G401 (cell line): Measurements from ENCODE around the gene CA5A. TPM values are rescaled to one million over a fixed set of nuclear protein-coding genes. Genes with fewer than 3 reads are reported as not detected.
"Not testable (repeated sequence)": the region's sequence is repeated elsewhere in the genome, so short reads cannot be mapped to it uniquely, and the experiment has no call there.

Source experiments
- DNase-seq: peaks from one replicate; pipeline ENCODE4 v3.0.0-alpha.2; 2015; ENCODE audit warnings: low spot score
- in situ Hi-C: cut with HindIII; loops from 2 replicates; pipeline ENCODE4 v1.10.0; 2016; ENCODE audit warnings: low sequenced_read_pairs, mixed read lengths
- total RNA-seq: library from RNA; depleted of rRNA; stranded (reverse); fragments of >200 nt; shearing (Covaris generic); gene quantifications from 2 replicates; pipeline ENCODE4 v1.2.3, GENCODE V29; 2014

Gene CA5A
- total RNA-seq, 1 experiment from 2014 or later: not detected

DNA sequence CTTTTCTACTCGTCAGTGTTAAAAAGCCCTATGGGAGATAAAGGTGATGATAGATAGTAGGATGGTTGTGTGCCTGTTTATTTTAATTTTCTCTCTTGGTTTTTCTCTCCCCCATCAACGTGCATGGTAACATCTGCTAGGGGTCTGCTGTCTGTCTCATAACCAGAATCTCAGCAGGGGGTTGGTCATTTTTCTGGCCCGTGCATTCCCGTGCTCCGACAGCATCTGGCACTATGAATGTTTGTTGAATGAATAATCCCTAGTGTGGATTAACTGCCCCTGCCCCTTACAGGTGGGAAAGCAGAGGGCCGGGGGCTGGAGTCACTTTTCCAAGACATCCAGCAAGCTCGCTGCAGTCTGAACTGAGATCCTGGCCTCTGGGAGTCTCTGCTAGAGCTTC, 6.3 kb downstream of the CA5A start:
- in situ Hi-C loops: no loop called here
- DNase-seq: no peak

DNA sequence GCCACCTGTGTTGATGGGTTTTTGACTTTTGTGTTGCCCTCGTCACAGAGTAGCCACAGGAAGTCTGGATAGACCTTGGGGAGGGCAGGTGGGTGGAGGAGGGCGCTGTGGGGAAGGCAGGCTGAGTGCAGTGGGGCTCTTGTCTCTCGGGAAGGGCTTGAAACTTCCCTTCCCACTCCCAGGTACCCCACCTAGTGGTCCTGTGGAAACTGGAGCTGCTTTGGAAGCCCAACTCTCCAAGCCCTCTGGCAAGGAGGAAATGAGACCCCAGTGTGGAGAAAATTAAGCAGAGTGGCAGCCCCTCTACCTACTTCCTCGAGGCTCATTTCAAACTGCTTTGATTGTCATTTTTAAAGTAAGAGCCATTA, 9.2 kb downstream of the CA5A start:
- in situ Hi-C loops: no loop called here
- DNase-seq: no peak

DNA sequence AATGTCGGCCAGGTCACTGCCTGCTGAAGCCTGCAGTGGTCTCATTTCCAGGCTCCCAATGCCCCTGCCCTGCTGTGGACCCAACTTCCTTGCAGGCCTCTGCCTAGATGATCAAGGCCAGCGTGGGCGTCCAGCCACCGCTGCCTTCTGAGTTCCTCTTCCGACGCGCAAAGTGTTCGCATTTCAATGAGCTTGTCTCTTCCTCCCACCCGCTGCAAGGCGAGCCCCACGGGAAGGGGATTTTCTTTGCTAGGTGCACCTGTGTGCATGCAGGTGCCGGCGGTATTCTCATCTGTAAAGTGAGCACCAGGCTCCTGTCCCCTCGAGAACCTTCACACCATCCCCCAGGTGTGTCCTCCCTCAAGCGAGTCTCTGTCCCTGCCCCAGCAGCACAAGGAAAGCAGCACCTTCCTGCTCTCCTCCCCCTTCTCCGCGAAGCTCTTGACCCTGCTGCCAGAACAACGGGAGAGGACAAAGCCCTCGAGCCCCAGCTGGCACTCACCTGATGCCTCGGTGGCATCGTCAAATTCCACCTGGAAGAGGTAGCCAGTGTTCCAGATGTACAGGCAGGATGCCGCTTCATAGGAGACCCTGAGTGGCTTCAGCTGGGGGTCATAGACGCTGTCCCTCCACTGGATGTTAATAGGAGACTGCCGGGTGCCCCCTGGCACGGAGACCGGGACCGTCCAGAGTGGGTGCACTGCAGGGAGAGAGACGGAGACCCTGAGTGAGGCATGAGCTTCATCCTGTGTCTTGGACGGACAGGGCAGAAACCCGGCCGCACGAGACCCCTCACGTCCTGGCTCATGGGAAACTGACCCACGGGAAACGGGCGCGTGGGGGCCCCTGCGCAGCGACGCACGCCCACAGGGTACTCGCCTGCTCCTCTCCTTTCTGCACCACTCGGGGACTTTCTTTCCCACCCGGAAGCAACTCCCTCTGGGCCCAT, 9.8 kb downstream of the CA5A start:
- in situ Hi-C loops: no loop called here
- no peak for DNase-seq

DNA sequence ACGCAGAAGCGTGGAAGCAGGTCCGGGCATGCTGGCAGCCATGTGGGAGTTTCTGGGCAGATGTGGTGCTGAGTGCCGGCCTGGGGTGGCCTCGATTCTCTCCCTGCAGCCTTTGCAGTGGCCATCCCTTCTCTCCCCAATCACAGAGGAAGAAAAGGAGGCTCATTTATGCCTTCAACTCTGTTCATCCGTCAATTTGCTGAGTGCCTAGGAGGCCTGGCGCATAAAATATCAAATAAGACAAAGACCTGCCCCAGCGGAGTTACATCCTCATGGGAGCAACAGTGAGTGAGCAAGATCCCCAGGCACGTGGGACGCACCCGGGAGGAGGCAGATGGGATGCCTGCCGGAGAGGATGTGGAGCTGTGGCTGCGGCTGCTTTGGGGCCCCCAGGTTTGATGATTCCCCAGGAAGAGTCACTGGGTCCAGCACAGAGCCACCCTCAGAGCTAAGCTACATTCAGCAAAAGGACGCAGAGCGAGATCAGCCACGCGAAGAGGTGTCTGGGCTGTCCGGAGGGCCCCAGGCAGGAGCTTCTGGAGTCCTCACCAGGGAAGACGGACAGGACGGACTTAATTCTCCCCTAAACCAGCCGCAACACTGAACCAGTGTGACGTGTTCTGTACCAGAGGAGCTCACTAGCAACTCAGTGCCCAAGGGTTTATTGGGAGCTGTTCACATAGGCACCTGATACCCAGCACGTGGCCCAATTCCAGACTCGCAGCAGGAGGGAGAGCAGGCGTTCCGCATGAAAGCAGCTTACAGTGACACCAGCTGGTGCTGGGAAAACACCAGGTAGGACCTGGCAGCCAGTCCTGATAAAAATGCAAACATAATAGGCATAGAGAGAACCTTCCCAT, 11.3 kb downstream of the CA5A start:
- DNase-seq: peak; percentile 93

DNA sequence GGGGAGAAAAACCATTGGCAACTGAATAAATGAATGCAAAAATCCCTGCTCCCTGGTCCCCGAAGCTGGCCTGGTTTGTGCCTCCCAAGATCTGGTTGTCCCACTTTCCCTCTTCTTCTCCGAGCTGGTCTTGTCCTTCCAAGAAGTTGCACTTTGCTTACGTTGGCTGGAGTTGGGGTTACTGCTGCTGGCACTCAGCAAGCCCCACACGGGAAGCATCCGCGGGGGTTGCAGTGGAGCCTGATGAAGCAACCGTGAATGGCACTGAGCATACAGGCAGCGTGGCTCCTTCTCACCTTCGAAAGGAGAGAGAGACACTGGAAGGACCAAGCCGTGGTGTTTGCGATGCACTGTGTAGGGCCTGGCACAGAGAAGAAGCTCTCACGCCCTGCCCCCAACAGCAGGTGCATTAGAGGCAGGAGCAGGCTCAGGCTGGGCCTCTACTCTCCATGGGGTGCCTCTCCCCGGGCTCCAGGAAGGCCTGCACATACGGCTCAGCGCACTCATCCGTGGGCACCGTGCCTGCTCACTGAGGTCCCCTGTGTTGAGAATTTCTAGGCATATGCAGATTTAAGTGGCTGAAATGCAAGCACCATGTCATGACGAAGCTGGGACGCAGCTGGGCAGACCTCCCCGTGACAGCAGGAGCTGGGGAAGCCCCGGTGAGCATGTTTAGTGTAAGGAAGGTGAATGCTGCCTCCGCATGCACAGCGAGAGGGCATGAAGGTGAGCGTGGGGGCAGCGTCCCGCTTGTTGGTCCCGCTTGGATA, 12.1 kb downstream of the CA5A start:
- DNase-seq: peak; percentile 48
- in situ Hi-C loops: no loop called here

More for the DNA sequence above, 11.3 kb downstream of the CA5A start:
- in situ Hi-C loops: no loop called here

DNA sequence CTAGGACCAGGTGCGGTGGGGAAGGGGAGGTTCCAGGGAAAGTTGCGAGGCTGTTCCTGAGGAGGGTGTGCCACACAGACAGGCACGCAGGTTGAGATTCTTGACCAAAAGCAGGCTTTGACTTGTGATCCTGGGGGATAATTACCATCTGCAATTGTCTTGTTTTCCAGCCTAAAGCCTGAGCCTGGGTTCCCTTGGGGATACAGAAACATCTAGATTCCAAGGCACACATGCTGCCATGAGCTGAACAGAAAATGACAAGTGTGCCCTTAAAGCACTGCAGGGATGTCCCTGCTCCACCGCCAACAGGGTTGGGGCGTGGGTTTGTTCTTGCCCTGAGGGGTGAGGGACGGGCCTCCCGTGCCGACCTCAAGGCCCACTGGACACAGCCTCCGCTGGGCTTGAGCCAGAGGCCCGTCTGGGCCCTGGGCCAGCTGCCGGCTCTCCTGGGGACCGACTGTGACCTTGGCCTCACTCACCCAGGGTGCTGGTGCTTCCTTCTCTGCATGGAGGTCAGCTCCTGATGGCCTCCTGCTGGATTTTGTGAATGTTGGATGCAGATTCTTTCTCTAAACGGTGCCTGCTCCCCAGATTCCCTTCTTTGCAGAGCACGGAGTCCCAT, 14.0 kb downstream of the CA5A start:
- DNase-seq: no peak
- in situ Hi-C loops: no loop called here

DNA sequence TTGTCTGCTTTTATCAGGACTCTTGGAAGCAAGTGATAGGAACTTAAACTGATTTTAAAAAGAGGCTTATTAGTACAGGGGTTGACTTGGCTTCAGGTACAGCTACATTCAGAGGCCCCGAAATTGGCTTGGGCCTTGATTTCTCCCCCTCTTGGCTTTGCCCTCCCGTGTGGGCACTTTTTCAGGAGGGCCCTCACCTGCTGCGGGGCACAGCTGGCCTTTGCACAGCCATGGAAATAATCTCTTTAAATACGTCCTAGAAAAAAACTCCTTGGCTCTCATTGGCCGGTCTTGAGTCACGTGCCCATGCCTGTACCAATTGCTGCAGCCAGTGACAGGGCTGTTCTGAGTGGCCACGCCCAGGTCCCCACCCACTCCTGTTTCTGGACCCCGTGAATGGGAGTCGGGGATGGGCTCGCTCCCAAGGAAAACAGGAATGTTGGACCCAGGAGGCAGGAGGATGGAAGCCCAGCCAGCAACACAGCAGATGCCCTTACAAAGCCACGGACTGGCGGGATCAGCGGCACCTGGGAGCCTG, 15.0 kb downstream of the CA5A start:
- in situ Hi-C loops: no loop called here

DNA sequence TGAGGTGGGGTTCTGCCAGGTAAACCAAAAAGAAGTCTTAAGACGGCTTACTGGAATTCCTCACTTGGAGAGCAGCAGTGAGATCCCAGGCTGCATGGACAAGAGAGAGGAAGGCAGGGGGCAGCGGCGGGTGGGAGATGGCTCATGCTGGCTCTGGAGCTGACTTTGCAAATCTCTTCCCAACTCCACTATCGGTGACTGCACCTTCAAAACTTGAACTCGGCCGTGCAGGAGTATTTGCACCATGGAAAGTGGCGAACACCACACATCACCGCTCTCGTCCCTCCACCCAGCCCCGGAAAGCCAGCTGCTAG, 16.7 kb downstream of the CA5A start:
- in situ Hi-C loops: no loop called here
- no peak for DNase-seq

More for the DNA sequence above, 15.0 kb downstream of the CA5A start:
- DNase-seq: peak; percentile 96

DNA sequence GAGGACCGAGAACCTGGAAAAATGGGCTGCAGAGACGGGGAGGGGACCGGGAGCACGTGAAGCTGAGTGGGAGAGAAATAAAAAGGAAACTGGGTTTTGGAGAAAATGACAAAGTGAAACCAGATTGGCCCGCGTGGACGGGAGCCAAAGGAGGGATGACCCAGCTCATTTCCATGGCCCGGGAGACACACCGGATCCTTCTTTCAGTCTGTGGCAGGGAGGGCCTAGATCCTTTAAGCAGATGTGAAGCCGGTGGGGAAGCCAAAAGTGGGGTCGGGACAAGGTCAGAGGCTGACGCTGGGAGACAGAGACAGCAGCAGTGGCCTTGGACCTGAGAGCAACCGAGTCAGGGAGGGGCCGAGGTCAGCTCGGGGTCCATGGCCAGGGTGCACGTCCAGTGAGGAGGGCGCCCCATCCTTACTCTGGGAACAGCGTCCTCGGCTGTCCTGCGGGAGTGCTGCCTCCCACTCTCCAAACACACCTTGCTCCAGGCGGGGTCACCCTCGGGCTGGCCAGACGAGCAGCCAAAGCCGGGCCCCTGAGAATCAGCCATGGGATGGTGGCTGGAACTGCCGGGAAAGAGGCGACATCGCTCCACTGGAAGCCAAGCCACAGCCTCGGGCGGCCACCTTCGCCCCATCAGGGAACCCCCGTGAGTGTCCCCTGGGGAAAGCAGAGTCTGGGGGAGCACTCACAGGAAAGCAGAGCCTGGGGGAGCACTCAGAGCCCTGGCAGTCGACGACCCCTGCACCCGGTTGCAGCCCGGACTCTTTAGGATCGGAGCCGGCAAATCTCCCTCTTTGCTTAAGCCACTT, 17.3 kb downstream of the CA5A start:
- in situ Hi-C loops: no loop called here
- DNase-seq: peak; percentile 38

DNA sequence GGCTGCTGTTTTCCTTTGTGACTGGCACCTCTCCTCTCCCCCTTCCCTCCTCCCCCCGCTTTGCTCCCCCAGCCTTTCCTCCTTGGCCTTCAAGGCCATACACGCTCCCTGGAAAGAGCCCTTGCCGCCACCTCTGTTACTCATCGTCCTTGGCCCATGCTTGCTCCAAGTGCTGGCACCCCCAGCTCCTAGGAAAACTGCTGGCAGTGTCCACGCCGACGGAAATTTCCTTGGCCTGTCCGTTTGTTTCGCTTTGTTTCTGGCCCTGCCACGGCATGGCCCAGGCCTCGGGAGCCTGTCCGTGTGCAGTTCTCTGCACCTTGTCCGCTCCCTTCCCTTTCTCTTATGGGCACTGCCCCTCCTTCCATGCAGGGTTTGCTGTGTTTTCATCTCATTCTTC, 18.0 kb downstream of the CA5A start:
- in situ Hi-C loops: no loop called here

DNA sequence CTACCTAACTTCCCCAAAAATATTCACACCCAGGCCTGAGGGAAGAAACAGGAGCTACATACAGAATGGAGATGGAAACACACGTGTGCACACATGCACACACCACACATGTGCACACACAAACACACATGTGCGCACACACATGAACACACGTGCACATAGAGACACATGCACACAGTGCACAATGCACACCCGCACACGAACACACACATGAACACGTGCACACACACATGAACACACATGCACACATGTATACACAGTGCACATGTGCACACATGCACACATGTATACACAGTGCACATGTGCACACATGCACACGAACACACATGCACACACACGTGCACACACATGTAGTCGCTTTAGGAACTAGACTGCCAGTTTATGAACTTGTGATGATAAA, 18.8 kb downstream of the CA5A start:
- in situ Hi-C loops: no loop called here
- DNase-seq: no peak

More for the DNA sequence above, 18.0 kb downstream of the CA5A start:
- peak; percentile 84 for DNase-seq

DNA sequence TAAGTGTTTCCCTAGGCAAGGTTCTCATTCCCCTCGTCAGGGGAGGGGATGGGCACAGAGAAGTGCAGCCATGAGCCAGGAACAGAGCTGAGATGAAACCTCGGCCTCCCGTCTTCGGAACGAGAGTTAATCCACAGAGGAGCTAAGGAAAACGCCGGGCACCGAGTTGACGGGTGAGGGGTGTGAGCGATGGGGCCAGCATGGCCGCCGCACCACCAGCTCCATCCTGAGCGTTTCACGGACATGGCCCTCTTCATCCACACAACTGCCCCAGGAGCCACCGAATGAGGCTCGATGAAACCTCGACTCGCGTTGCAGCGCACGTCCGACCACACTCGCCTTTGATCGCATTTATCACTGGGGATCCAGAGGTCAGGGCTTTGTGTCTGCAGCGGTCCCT, 21.5 kb downstream of the CA5A start:
- DNase-seq: no peak
- in situ Hi-C loops: no loop called here

DNA sequence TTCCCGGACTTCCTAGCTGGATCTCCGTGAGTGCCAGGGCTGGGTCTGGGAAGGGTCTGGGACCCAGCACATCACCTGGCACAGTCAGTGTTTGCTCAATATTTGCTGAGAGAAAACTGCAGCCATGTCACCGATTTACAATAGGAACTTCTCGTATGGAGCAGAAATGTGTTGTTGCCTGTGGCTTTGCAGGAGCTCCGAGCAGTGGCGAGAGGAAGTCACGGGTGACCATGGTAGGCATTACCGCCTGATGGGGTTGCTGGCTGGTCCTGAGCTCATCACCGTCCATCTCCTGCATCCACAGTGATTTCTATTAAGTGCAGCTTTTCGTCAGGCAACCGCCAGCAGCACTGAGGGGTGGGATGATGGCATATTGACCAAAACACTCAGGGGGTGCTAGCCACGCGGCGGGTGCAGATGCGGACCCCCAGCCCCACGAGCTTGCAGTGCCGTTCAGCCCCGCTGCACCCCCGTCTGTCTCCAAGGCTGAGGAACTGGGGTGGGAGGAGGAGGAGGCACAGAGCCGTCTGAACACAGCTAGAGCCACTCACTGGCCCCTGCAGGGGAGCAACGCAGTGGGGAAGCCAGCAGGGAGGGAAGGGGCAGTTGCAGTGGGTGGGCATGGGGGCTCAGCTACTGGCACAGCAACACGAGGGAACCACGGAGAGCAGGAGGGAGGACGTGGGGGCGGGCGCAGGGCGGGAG, 22.2 kb downstream of the CA5A start:
- in situ Hi-C loops, DNase-seq: not testable (repeated sequence)

DNA sequence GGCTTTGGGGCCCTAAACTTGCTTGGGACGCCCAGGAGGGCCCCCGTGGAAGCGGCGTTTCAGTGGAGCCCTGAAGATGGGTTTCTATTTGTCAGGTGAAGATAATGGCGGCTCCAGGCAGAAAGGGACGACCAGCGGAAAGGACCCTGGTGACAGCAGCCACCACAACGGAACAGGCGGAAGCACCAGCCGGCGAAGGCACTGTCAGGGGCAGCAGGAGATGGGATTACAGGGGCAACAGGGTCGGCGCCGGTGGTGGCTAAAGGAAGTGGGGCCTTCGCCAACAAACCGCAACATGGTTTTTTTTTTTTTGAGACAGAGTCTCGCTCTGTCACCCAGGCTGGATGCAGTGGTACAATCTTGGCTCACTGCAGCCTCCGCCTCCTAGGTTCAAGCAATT, 23.6 kb downstream of the CA5A start:
- in situ Hi-C loops: not testable (repeated sequence)

DNA sequence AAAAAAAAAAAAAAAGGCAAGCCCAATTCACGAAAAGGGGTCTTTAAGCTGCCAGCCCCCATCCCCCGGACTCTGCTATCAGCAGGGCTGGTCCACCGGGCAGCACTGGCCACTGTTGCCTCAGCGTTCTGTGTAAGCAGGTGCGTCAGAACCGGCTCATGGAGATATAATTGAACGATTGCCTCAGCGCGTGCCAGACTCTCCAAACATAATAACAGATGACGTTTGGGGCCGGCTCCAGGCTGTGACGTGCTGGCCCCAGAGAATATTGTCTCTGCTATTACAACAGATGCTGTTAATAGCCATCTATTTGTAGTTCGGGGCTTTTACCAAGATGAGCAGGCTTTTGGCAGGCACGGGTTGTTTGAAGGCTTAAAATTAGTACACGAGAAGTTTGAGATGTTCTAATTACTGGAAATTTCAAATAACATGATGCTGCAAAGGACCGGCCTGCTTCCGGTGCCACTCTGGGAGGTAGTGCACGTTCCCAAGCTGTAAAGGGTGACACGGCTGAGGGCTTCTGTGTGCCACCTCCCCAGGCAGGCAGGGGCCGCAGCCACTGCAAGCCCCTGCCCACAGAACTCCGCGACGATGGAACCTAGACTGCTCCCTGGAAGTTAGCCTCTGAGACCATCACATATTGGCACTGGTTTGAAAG, 25.1 kb downstream of the CA5A start:
- in situ Hi-C loops: not testable (repeated sequence)

More for the DNA sequence above, 23.6 kb downstream of the CA5A start:
- DNase-seq: not testable (repeated sequence)

DNA sequence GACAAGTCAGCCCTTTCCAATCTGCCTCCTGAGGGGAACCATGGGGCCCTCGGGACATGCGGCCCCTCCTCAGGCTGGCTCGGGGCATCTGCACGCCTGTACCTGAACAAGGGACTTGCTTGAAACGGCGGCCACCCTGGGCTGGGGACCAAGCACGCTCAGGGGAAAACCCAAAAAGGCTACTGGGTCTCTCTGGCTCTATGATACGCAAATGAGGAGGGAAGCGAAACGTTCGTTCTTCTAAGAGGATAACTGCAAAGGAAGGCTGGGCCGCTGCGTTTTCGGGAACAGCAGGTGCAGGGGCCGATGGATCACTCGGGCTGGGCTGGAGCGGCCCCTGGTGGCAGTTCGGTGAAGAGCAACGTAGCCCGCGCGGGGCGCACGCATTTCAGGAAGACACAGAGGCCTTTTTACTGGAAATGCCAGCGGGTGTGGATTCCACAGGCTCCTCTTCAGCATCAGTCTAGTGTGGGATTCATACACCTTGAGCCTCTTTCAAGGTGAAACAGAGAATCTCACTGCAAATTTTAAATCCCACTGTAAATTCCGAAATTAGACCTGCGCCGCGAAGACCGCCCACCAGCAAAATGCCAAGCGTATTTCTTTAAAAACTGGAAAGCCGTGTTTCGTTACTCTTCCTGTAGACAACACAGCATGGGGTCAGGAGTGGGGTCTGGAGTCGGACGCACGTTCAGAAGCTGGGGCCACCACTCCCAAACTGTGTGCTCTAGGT, 27.0 kb downstream of the CA5A start:
- peak; percentile 81 for DNase-seq
- in situ Hi-C loops: not testable (repeated sequence)

More for the DNA sequence above, 25.1 kb downstream of the CA5A start:
- peak; percentile 87 for DNase-seq
